HK-2 (cell line): ENCODE data around the gene HAO1.
A peak's percentile ranks its signal among the peaks of the same experiment; 100 is the strongest.
"Not testable (repeated sequence)": the region's sequence is repeated elsewhere in the genome, so short reads cannot be mapped to it uniquely, and the experiment has no call there.

ENCODE experiments used
- DNase-seq: peaks from one replicate; pipeline ENCODE4 v3.0.0-alpha.2; 2018; ENCODE audit not compliant: unreplicated experiment

Gene HAO1

GRCh38 chr20:7855545-7855944 is 84.7 kb downstream of the HAO1 start:
- DNase-seq = no peak

DNA sequence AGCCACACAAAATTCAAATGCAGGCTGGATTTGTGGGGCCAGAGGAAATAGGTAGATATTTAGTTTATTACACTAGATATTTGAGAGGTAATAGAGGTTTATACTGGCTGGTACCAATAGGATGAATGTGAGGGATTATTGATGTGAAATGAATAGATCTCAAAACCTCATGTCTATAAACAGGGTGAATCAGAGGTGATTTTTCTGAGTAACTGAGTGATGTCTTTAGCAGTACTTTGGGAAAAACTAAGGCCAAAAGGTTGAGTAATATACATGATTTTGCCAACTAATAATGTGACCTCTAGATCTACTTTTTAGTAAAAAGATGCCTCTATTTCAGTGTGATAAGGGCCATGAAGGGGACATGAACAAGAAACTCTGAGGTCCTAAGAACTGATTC is 86.8 kb downstream of the HAO1 start:
- no peak for DNase-seq

DNA sequence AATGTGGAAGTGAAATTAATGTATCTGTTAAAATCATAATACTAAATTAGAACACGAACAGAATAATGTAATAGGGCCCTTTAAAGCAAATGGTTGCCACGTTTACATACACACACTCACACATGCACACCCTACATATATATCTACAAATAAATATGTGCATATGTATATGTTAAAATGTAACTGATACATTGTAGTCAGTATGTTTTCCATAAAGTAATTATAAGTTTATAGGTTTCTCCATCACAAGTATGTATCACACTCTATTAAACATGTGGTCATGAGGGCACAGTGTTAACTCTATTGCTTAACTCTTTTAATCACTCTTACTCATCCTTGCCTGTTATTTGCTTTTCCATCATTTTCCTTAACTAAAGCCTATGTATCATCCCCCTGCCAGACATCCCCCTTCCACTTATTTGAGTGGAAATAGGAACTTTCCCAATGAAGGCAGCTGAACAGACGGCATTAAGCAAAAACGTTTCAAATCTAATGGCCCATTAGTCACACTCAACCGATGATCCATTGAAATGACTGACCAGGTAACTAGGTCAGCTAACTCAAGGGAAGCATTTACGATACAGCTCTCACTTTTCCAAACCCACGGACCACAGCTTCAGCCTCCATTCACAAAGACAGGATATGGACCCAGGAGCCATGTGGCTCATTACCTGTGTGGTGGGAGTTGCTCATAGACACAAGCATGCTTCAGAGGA is 89.3 kb downstream of the HAO1 start:
- DNase-seq = peak; percentile 44

DNA sequence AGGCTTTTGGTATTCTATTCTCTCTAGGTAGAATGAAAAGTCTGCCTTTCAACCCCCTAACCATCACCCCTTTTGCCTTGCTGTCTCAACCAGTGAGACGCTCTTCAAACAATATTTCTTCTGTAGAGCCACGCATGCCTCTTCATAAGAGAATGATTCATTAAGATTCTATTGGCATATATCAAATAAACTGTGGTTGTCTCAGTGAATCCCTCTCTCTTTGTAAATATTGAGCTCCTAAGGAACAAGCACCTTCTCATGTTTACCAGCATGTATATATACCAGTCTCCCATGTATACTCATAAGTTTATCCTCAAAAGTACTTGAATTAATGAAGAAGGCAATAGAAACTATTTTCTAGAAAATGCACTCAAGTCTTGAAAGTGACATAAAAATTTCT is 90.6 kb downstream of the HAO1 start:
- DNase-seq = no peak

DNA sequence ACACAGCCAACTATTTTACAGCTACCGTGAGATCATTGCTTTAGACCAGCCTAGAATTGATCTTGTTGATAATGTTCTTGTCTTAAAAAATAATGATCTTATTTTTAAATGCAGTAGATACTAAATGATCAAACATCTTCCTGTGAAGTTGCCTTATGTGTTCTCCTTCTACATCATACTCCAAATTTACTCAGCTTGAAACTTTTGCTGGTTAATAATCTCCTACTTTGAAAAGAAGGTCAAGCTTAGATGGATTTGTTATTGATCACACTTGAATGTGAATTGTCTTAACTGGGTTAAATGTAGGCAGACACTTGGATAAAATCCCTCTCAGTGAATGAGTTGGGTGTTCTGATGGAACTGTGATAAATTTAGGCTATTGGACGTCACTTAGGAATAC is 91.9 kb downstream of the HAO1 start:
- DNase-seq = no peak

DNA sequence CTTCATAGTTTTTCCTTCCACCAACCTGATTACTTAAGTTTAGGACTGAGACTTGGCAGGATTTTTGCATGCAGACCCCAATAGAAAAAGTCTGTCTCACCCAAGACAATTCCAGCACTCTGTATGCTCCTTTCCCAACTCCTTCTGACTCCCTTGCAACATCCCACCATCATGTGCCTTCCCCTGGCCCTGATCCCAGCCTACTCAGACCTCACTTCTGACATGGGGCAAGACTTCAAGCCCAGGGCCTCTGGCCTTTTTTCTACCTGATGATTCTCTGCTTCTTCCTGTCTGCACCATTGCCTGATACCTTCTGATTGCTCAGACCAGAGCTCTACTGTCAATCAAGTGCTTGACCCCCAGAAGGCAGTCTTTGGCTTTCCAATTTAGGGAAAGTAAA is 96.6 kb downstream of the HAO1 start:
- DNase-seq = no peak

- DNase-seq = peak; percentile 63
Observed at GRCh38 chr20:7841971-7842310, 98.3 kb downstream of the HAO1 start.

GRCh38 chr20:7841291-7841970 is 98.8 kb downstream of the HAO1 start:
- no peak for DNase-seq

GRCh38 chr20:7836076-7836475 is 104.2 kb downstream of the HAO1 start:
- DNase-seq = no peak

- DNase-seq = not testable (repeated sequence)
Observed at GRCh38 chr20:7834441-7834840, 105.8 kb downstream of the HAO1 start.
